GM06990 (cell line): Measurements from ENCODE around the gene TBXA2R.

Experiments
- DNase-seq: peaks from one replicate; pipeline ENCODE4 v3.0.0-alpha.2; 2011; ENCODE audit not compliant: insufficient read length; ENCODE audit errors: extremely low read depth
- H3K27me3 ChIP-seq: replicated peaks from 2 replicates; pipeline ENCODE4 v1.6.0; 2011; ENCODE audit warnings: low read length; ENCODE audit not compliant: control insufficient read depth, insufficient read depth
- H3K36me3 ChIP-seq: 2 replicates; pipeline ENCODE4 v1.5.1; 2011; ENCODE audit warnings: low read length; ENCODE audit not compliant: control insufficient read depth, insufficient read depth
- H3K4me3 ChIP-seq: replicated peaks from 2 replicates; pipeline ENCODE4 v1.5.1; 2011; ENCODE audit warnings: low read depth, mild to moderate bottlenecking, control low read depth, low read length
- TF ChIP-seq, protein P1 (sequence below): IDR thresholded peaks from 2 replicates; pipeline ENCODE4 v1.5.1; 2011; ENCODE audit warnings: low read length, control low read depth, mild to moderate bottlenecking, inconsistent platforms; ENCODE audit not compliant: insufficient read depth, poor library complexity, severe bottlenecking

The TBXA2R gene

DNA sequence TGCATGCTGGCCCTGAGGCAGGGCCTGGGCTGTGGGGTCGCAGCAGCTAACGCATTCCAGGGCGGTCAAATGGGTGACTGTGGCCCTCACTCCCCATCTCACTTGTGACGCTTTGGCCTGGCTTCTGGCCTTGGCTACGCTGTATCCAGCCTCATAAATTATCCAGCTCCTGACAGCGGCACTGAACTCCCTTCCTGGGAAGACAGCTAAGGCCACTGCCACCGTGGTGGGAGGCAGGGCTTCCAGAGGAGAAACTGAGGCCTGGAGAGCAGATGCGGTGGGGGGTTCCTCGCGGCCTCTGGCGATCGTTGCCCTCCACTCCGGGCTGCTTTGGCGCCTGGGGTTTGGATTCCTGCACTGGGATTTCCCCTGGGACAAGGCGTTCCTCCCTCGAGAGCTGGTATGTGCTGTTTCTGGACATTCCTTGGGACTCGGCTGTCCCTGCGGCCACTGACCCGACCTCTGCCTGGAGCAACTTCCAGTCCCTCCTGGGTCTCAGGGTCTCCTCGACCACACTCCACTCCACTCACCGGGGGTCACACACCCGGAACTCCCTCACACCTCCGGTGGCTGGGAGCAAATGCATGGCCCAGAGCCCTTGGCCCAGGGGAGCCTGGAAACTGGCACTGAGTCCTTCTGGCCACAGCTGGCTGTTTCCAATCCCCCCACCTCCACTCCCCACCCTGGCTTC lies 3.4 kb downstream of the TBXA2R start:
- TF ChIP-seq, protein P1, sequence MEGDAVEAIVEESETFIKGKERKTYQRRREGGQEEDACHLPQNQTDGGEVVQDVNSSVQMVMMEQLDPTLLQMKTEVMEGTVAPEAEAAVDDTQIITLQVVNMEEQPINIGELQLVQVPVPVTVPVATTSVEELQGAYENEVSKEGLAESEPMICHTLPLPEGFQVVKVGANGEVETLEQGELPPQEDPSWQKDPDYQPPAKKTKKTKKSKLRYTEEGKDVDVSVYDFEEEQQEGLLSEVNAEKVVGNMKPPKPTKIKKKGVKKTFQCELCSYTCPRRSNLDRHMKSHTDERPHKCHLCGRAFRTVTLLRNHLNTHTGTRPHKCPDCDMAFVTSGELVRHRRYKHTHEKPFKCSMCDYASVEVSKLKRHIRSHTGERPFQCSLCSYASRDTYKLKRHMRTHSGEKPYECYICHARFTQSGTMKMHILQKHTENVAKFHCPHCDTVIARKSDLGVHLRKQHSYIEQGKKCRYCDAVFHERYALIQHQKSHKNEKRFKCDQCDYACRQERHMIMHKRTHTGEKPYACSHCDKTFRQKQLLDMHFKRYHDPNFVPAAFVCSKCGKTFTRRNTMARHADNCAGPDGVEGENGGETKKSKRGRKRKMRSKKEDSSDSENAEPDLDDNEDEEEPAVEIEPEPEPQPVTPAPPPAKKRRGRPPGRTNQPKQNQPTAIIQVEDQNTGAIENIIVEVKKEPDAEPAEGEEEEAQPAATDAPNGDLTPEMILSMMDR: no peak
- Histone ChIP-seq H3K4me3 (no peak overlapping the region), H3K36me3 (no peaks in the 10 kb centered on the region), H3K27me3 (no peaks in the 10 kb centered on the region)
- no peak for DNase-seq

GRCh38 chr19:3601021-3601420 lies 5.7 kb downstream of the TBXA2R start:
- no peaks in the 10 kb centered on the region for H3K36me3 ChIP-seq
- H3K27me3 ChIP-seq: no peaks in the 10 kb centered on the region
- no peak overlapping the region for H3K4me3 ChIP-seq
- no peak for DNase-seq
- TF ChIP-seq, protein P1: no peak

DNA sequence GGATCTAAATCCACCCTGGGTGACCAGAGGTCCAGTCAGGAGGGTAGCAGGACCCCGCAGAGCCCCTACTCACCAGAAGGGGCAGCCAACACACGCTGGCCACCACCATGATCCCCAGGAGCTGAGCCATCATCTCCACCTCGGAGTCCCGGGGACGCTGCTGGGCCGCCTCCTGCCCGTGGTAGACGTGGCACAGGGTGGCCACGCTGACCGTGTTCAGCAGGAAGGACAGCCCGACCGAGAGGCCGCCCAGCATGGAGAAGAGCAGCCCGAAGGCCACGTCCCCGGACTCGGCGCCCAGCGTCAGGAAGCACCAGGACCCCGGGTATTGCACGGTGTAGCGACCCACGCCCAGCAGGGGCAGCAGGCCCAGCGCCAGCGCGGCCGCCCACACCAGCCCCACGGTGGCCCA lies 6.9 kb downstream of the TBXA2R start:
- no peak overlapping the region for H3K4me3 ChIP-seq
- no peaks in the 10 kb centered on the region for H3K36me3 ChIP-seq
- TF ChIP-seq, protein P1: no peak
- H3K27me3 ChIP-seq: no peaks in the 10 kb centered on the region
- DNase-seq: no peak

- Histone ChIP-seq H3K27me3 (no peaks in the 10 kb centered on the region; the same call in 1 of the 2 replicates), H3K4me3 (no peak overlapping the region), H3K36me3 (no peaks in the 10 kb centered on the region)
- no peak for DNase-seq
- TF ChIP-seq, protein P1: no peak
Observed at GRCh38 chr19:3595521-3596061, 11.1 kb downstream of the TBXA2R start.

DNA sequence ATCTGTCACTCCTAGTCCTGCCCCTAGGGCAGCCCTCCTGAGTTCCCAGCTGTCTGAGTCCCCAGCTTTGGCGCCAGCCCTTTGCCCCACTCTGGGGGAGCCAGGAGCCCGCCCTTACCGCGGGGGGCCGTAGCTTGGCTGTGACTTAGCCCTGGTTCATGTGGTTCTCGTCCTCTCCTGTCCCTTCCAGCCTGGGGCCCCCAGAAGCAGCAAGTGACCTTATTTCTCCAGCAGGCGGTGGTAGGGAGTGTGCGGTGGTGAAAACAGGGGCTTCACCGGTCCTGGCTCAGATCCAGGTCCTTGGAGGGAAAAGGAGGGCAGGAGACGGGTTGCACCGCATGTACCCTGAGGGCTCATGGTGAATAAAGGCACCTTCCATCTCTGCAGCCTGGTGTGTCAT lies 13.5 kb downstream of the TBXA2R start:
- DNase-seq: no peak
- H3K36me3 ChIP-seq: no peaks in the 10 kb centered on the region
- H3K27me3 ChIP-seq: no peaks in the 10 kb centered on the region; the same call in 1 of the 2 replicates
- no peak overlapping the region for H3K4me3 ChIP-seq
- TF ChIP-seq, protein P1: no peak
